Heart left ventricle (tissue), 16 donors: ENCODE measurements around the gene OR1N1. TPM values are rescaled to one million over a fixed set of nuclear protein-coding genes. Genes with fewer than 3 reads are reported as not detected.

Source experiments
- ATAC-seq, 4 donors: fragments of 200-7000 bp; cut with Tn5 transposase; one replicate each; pipeline ENCODE4 v1.9.1; 2020 to 2022; ENCODE audit warnings: moderate library complexity in 4 of 4, mild to moderate bottlenecking in 3 of 4, moderate number of reproducible peaks in 1 of 4
- DNase-seq, 5 donors: peaks; one replicate each; pipeline ENCODE4 v3.0.0-alpha.2; 2020
- H3K27ac ChIP-seq, 12 donors: fragments of 200-600 bp; sonication (generic) in 4 of 12; one replicate each; pipeline versions ENCODE4 v1.5.0 to v1.8.0; 2016 to 2022; ENCODE audit warnings: mild to moderate bottlenecking in 2 of 12
- H3K27me3 ChIP-seq, 9 donors: fragments of 200-600 bp; sonication (generic) in 2 of 9; one replicate each; pipeline versions ENCODE4 v1.5.1 to v1.8.0; 2016 to 2022; ENCODE audit warnings: mild to moderate bottlenecking in 3 of 9
- H3K36me3 ChIP-seq, 9 donors: fragments of 200-600 bp; sonication (generic) in 2 of 9; one replicate each; pipeline versions ENCODE4 v1.5.0 to v1.8.0; 2018 to 2022; ENCODE audit warnings: mild to moderate bottlenecking in 2 of 9
- H3K4me1 ChIP-seq, 12 donors: fragments of 200-600 bp; sonication (generic) in 4 of 12; one replicate each; pipeline versions ENCODE4 v1.5.0 to v1.8.0; 2016 to 2022; ENCODE audit warnings: mild to moderate bottlenecking in 3 of 12
- H3K4me3 ChIP-seq, 12 donors: fragments of 200-600 bp; sonication (generic) in 4 of 12; one replicate each; pipeline versions ENCODE4 v1.5.0 to v1.8.0; 2017 to 2022; ENCODE audit warnings: mild to moderate bottlenecking in 9 of 12, moderate library complexity in 4 of 12
- H3K9me3 ChIP-seq, 12 donors: fragments of 200-600 bp; sonication (generic) in 4 of 12; one replicate each; pipeline versions ENCODE4 v1.5.0 to v1.8.0; 2016 to 2022; ENCODE audit warnings: mild to moderate bottlenecking in 1 of 12
- POLR2A ChIP-seq, 2 donors: fragments of 450-650 bp; IDR thresholded peaks; one replicate each; pipeline ENCODE4 v1.6.1; 2017; ENCODE audit warnings: antibody characterized with exemption in 2 of 2, mild to moderate bottlenecking in 2 of 2, moderate library complexity in 2 of 2
- WGBS, 4 donors: extraction: QIAGEN DNeasy Blood & Tissue Kit in 2 of 4; methylation state at CpG; one replicate each; pipeline versions ENCODE4 v1.1.5 to v1.1.7; 2013 to 2018; 5-methylcytosine and 5-hydroxymethylcytosine counted together
- intact Hi-C, 10 donors: fragments of 100-400 bp; cut with DNase I; formaldehyde crosslinking; loops; one replicate each; pipeline versions ENCODE4 v1.11.1 to v1.14.2; 2022
- polyA plus RNA-seq, 2 donors: library from polyadenylated mRNA; stranded (reverse); fragments of 200-250 nt; gene quantifications; one replicate each; pipeline ENCODE4 v1.2.3, GENCODE V29; 2013
- total RNA-seq, 9 donors: library from RNA; depleted of rRNA in 2 of 9; stranded (reverse); fragments of >200 nt in 2 of 9; fragmentation: NEBNext Ultra II Directional in 3 of 9; extraction: Animal tissue kit (Norgen Biotek cat#: 25700) in 3 of 9; gene quantifications; one replicate each; pipeline versions ENCODE4 v1.1.0 to v1.2.4, GENCODE V29; 2016 to 2023
- TF ChIP-seq, protein P1 (sequence below), 12 donors: fragments of 200-600 bp; sonication (generic) in 4 of 12; IDR thresholded peaks; one replicate each; pipeline versions ENCODE4 v1.5.0 to v1.8.0; 2018 to 2022; ENCODE audit warnings: antibody characterized with exemption in 12 of 12, mild to moderate bottlenecking in 5 of 12
- donor health status: ischemic (EF 13 %, LVEDD 7.1; RV severe dilation, severe dysfunction).
- donor health status: healthy with polysubstance abuse.
- donor health status: DM: no; HTN: yes; CAD: no.
- donor health status: DM: no; HTN: no; CAD: no.
- donor health status: ischemic (EF 25% LVEDD 6.9; RV normal size, moderate dysfunction).
- donor health status: ischemic (EF 25% LVEDD 5.7; RV mildly dilated, moderate dysfunction).
- donor health status: healthy.
- donor health status: DM: yes; HTN: yes; CAD: no.
- donor health status: ischemic (EF 35%, LVEDD 5.7; RV mildly dilated, moderate dysfunction).
- donor health status: nonischemic (EF 11% LVEDD 7.7; RV severe dilation, severe dysfunction).
- donor health status: DM: yes; HTN: yes; CAD: no.
- donor health status: PGD.
- donor health status: ischemic (EF 29% LVEDD 5.4; RV normal size, mild dysfunction).
- donor health status: nonischemic (EF 23%, LVEDD 6.1; RV moderate dilation, normal function).

OR1N1 gene
- total and polyA plus RNA-seq, 11 donors, result not detected

DNA sequence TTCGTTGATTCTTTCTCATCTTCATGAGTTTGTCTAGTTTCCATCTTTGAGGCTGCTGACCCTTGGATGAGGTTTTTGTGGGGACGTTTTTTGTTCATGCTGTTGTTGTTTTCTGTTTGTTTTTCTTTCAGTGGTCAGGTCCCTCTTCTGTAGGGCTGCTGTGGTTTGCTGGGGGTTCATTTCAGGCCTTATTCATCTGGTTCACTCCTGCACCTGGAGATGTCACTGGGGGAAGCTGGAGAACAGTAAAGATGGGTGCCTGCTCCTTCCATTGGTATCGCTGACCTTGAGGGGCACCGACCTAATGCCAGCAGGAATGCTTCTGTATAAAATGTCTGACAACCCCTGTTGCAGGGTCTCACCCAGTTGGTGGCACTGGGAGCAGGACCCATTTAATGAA is 34.4 kb upstream of the OR1N1 start:
- no peak overlapping the region for H3K27ac ChIP-seq
- WGBS, 4 donors, result 59 to 82% (median 77%) methylated on average over 4 of the region's 4 CpGs
- ATAC-seq (no peak), DNase-seq (no peak)
- H3K36me3 ChIP-seq, result no peaks in the 10 kb centered on the region
- no peak for TF ChIP-seq POLR2A (IDR thresholded peaks at IDR 0.05)
- TF ChIP-seq, protein P1, sequence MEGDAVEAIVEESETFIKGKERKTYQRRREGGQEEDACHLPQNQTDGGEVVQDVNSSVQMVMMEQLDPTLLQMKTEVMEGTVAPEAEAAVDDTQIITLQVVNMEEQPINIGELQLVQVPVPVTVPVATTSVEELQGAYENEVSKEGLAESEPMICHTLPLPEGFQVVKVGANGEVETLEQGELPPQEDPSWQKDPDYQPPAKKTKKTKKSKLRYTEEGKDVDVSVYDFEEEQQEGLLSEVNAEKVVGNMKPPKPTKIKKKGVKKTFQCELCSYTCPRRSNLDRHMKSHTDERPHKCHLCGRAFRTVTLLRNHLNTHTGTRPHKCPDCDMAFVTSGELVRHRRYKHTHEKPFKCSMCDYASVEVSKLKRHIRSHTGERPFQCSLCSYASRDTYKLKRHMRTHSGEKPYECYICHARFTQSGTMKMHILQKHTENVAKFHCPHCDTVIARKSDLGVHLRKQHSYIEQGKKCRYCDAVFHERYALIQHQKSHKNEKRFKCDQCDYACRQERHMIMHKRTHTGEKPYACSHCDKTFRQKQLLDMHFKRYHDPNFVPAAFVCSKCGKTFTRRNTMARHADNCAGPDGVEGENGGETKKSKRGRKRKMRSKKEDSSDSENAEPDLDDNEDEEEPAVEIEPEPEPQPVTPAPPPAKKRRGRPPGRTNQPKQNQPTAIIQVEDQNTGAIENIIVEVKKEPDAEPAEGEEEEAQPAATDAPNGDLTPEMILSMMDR (IDR thresholded peaks at IDR 0.05), result no peak
- no peak overlapping the region for H3K4me3 ChIP-seq
- intact Hi-C loops, result no loop called here
- H3K4me1 ChIP-seq, result no peaks in the 10 kb centered on the region
- peaks cover 0 to 4% (median 0%) of the 10 kb centered on the region in 9 donors for H3K27me3 ChIP-seq
- H3K9me3 ChIP-seq, result peaks cover 0 to 18% (median 0%) of the 10 kb centered on the region in 12 donors

DNA sequence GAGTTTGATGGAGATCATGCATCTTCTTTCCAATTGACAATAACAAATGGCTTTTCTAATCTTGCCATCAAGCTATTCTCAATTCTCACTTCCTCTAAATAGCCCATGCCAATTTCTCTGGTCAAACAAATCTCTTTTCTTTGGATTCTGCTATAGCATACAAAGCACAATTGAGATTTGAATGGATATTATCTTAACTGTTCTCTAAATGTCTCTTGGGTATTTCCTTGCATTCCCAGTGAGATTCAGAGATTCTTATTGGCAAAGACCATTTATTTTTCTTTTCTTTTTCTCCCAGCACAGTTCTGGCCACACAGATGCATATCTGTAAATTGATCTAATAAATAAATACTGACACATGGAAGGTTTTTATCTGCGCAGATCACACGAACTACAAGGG is 25.7 kb upstream of the OR1N1 start, which contains the start of gene OR1N2:
Gene OR1N2, plus strand, starts transcription at position 301 of the 400 bp plus-strand sequence. CDS start 100 bp downstream, outside the sequence.
- Histone ChIP-seq H3K27me3 (peaks cover 0 to 3% (median 0%) of the 10 kb centered on the region in 9 donors), H3K9me3 (peaks cover 0 to 5% (median 0%) of the 10 kb centered on the region in 12 donors), H3K4me1 (no peaks in the 10 kb centered on the region), H3K4me3 (no peak within 1 kb of the TSS), H3K36me3 (no peaks in the 10 kb centered on the region), H3K27ac (no peak within 1 kb of the TSS)
- TF ChIP-seq, protein P1 (IDR thresholded peaks at IDR 0.05), result no peak
- no peak for TF ChIP-seq POLR2A (IDR thresholded peaks at IDR 0.05)
- 56 to 73% (median 67%) methylated on average over 2 of the region's 2 CpGs for WGBS, 4 donors
- DNase-seq (no peak), ATAC-seq (no peak)
- intact Hi-C loops, result no loop called here

DNA sequence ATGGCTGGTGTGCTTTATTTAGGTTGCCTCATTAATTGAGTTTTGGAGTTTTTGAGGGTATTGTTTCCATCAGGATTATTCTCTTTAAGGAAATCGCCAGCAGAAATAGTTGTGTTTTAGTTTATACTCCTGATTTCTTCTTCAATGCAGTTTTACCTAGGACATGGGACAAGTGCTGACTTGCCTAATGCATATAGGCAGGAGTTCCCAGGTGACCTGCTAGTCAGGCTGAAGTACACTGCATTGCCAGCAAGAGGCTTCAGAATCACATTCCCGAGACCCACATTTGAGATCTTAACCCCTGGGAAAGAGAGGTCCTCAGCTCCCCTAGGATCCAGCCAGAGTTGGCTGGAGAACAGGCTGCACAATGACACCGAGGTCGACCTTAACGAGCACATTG is 24.3 kb upstream of the OR1N1 start:
- Histone ChIP-seq H3K4me3 (no peak overlapping the region), H3K27me3 (peaks cover 0 to 3% (median 0%) of the 10 kb centered on the region in 9 donors), H3K27ac (no peak overlapping the region), H3K9me3 (peaks cover 0 to 7% (median 0%) of the 10 kb centered on the region in 12 donors), H3K36me3 (no peaks in the 10 kb centered on the region), H3K4me1 (no peaks in the 10 kb centered on the region)
- no peak for ATAC-seq
- no peak for TF ChIP-seq POLR2A (IDR thresholded peaks at IDR 0.05)
- TF ChIP-seq, protein P1 (IDR thresholded peaks at IDR 0.05), result no peak
- no peak for DNase-seq
- intact Hi-C loops, result no loop called here
- 75 to 89% (median 80%) methylated on average over 5 of the region's 5 CpGs for WGBS, 4 donors

DNA sequence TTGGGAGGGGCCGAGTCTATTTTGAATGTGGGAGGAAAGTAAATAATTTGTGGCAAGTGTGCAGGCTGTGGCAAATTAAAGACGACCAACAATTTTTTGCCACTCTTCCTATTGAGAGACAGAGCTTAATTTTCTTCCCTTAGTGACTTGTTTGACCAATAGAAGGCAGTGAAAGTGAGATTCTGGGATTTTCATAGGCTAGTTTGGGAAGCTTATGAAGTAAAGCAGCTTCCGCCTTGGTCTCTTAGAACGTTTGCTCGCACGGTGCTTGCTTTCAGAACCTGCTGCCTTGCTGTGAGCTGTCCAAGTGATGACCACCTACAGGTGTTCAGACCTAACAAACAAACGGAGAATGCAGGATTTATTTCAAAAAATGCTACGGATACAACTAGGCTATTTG is 19.1 kb upstream of the OR1N1 start:
- intact Hi-C loops, result no loop called here
- Histone ChIP-seq H3K27ac (no peak overlapping the region), H3K4me1 (no peaks in the 10 kb centered on the region), H3K9me3 (peaks cover 0 to 7% (median 0%) of the 10 kb centered on the region in 12 donors), H3K4me3 (no peak overlapping the region), H3K27me3 (no peaks in the 10 kb centered on the region), H3K36me3 (no peaks in the 10 kb centered on the region)
- ATAC-seq (no peak), DNase-seq (no peak)
- 57 to 67% (median 58%) methylated on average over 8 of the region's 8 CpGs for WGBS, 4 donors
- TF ChIP-seq, protein P1 (IDR thresholded peaks at IDR 0.05), result no peak
- TF ChIP-seq POLR2A (IDR thresholded peaks at IDR 0.05), result no peak
